Measurements from ENCODE around the gene SUMO2. TPM values are rescaled to one million over a fixed set of nuclear protein-coding genes. Genes with fewer than 3 reads are reported as not detected.

The SUMO2 gene
- total and polyA plus RNA-seq, 2 of the 13 experiments (the other 11 are each of a cell fraction or from before 2014, with no cell fraction given), result 337 to 553 TPM

DNA sequence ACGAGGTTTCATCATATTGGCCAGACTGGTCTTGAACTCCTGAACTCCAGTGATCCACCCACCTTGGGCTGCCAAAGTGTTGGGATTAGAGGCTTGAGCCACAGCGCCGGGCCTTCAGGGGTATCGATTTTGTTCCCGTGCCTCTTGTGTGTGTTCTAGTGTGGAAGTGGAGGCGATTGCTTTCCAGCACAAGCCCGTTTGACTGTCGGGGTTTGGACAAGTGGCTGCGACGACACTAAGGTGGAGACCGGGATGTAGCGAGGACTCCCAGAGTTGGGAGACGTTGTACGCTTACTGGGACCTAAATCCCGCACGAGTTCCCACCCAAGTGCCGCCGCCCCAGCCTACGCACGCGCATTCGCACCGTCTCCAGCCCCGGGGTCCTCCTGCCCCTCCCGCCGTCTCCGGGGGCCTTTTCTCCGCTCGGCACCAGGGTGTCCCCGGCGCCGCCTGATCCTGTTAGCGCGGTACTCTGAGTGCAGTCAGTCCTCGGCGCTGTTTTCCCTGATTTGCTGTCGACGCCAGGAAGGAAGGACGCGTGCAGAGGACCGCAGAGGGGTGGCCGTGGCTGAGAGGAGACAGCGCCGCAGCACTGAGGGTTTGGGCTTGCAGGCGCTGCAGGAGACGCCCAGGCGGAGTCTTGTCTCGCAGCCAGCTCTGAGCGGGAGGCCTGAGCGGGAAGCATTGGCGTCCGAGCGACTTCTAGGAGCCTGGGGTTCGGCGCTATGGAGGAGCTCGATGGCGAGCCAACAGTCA is 22.5 kb upstream of the SUMO2 start, which contains the start of gene NUP85 (continued):
- TF ChIP-seq, protein P1, sequence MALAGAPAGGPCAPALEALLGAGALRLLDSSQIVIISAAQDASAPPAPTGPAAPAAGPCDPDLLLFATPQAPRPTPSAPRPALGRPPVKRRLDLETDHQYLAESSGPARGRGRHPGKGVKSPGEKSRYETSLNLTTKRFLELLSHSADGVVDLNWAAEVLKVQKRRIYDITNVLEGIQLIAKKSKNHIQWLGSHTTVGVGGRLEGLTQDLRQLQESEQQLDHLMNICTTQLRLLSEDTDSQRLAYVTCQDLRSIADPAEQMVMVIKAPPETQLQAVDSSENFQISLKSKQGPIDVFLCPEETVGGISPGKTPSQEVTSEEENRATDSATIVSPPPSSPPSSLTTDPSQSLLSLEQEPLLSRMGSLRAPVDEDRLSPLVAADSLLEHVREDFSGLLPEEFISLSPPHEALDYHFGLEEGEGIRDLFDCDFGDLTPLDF (CRISPR knock-in tag; IDR thresholded peaks at IDR 0.05), result peak; percentile 98
- TF ChIP-seq ETV6 (CRISPR knock-in tag; conservative IDR thresholded peaks at IDR 0.05) (peak; percentile 89), SMAD9 (CRISPR knock-in tag; IDR thresholded peaks at IDR 0.05) (no peak), ZNF430 (CRISPR knock-in tag; IDR thresholded peaks at IDR 0.05) (peak; percentile 68; the same call in 1 of the 2 replicates), ZNF644 (CRISPR knock-in tag; IDR thresholded peaks at IDR 0.05; ENCODE audit: low read depth) (0 out of 2 replicates have a peak, but pooled peaks have one; percentile 64), ZNF567 (CRISPR knock-in tag; IDR thresholded peaks at IDR 0.05; ENCODE audit: borderline replicate concordance) (peak; percentile 97; the same call in 1 of the 2 replicates)
- TF ChIP-seq, protein P2, sequence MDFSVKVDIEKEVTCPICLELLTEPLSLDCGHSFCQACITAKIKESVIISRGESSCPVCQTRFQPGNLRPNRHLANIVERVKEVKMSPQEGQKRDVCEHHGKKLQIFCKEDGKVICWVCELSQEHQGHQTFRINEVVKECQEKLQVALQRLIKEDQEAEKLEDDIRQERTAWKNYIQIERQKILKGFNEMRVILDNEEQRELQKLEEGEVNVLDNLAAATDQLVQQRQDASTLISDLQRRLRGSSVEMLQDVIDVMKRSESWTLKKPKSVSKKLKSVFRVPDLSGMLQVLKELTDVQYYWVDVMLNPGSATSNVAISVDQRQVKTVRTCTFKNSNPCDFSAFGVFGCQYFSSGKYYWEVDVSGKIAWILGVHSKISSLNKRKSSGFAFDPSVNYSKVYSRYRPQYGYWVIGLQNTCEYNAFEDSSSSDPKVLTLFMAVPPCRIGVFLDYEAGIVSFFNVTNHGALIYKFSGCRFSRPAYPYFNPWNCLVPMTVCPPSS (IDR thresholded peaks at IDR 0.05), result no peak
- TF ChIP-seq, protein P3, sequence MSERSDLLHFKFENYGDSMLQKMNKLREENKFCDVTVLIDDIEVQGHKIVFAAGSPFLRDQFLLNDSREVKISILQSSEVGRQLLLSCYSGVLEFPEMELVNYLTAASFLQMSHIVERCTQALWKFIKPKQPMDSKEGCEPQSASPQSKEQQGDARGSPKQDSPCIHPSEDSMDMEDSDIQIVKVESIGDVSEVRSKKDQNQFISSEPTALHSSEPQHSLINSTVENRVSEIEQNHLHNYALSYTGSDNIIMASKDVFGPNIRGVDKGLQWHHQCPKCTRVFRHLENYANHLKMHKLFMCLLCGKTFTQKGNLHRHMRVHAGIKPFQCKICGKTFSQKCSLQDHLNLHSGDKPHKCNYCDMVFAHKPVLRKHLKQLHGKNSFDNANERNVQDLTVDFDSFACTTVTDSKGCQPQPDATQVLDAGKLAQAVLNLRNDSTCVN (CRISPR knock-in tag; IDR thresholded peaks at IDR 0.05; ENCODE audit: borderline replicate concordance), result peak; percentile 79; the same call in 1 of the 2 replicates
- TF ChIP-seq, protein P4, sequence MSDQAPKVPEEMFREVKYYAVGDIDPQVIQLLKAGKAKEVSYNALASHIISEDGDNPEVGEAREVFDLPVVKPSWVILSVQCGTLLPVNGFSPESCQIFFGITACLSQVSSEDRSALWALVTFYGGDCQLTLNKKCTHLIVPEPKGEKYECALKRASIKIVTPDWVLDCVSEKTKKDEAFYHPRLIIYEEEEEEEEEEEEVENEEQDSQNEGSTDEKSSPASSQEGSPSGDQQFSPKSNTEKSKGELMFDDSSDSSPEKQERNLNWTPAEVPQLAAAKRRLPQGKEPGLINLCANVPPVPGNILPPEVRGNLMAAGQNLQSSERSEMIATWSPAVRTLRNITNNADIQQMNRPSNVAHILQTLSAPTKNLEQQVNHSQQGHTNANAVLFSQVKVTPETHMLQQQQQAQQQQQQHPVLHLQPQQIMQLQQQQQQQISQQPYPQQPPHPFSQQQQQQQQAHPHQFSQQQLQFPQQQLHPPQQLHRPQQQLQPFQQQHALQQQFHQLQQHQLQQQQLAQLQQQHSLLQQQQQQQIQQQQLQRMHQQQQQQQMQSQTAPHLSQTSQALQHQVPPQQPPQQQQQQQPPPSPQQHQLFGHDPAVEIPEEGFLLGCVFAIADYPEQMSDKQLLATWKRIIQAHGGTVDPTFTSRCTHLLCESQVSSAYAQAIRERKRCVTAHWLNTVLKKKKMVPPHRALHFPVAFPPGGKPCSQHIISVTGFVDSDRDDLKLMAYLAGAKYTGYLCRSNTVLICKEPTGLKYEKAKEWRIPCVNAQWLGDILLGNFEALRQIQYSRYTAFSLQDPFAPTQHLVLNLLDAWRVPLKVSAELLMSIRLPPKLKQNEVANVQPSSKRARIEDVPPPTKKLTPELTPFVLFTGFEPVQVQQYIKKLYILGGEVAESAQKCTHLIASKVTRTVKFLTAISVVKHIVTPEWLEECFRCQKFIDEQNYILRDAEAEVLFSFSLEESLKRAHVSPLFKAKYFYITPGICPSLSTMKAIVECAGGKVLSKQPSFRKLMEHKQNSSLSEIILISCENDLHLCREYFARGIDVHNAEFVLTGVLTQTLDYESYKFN (CRISPR knock-in tag; conservative IDR thresholded peaks at IDR 0.05), result peak; percentile 14; the same call in 1 of the 2 replicates
- TF ChIP-seq, protein P5, sequence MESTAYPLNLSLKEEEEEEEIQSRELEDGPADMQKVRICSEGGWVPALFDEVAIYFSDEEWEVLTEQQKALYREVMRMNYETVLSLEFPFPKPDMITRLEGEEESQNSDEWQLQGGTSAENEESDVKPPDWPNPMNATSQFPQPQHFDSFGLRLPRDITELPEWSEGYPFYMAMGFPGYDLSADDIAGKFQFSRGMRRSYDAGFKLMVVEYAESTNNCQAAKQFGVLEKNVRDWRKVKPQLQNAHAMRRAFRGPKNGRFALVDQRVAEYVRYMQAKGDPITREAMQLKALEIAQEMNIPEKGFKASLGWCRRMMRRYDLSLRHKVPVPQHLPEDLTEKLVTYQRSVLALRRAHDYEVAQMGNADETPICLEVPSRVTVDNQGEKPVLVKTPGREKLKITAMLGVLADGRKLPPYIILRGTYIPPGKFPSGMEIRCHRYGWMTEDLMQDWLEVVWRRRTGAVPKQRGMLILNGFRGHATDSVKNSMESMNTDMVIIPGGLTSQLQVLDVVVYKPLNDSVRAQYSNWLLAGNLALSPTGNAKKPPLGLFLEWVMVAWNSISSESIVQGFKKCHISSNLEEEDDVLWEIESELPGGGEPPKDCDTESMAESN (CRISPR knock-in tag; conservative IDR thresholded peaks at IDR 0.05), result peak; percentile 98
- TF ChIP-seq, protein P6, sequence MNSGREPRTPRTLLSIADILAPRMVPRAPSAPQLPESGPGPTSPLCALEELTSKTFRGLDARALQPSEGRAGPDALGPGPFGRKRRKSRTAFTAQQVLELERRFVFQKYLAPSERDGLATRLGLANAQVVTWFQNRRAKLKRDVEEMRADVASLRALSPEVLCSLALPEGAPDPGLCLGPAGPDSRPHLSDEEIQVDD (CRISPR knock-in tag; IDR thresholded peaks at IDR 0.05; ENCODE audit: borderline replicate concordance), result 0 out of 2 replicates have a peak, but pooled peaks have one; percentile 37
- TF ChIP-seq, protein P7, sequence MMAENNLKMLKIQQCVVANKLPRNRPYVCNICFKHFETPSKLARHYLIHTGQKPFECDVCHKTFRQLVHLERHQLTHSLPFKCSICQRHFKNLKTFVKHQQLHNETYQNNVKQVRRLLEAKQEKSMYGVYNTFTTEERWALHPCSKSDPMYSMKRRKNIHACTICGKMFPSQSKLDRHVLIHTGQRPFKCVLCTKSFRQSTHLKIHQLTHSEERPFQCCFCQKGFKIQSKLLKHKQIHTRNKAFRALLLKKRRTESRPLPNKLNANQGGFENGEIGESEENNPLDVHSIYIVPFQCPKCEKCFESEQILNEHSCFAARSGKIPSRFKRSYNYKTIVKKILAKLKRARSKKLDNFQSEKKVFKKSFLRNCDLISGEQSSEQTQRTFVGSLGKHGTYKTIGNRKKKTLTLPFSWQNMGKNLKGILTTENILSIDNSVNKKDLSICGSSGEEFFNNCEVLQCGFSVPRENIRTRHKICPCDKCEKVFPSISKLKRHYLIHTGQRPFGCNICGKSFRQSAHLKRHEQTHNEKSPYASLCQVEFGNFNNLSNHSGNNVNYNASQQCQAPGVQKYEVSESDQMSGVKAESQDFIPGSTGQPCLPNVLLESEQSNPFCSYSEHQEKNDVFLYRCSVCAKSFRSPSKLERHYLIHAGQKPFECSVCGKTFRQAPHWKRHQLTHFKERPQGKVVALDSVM (CRISPR knock-in tag; IDR thresholded peaks at IDR 0.05), result peak; percentile 65; the same call in 1 of the 2 replicates

Data from HepG2 (cell line).